OCI-LY7 (cell line): ENCODE results near the gene CFB. TPM values are rescaled to one million over a fixed set of nuclear protein-coding genes. Genes with fewer than 3 reads are reported as not detected.
"Not testable (repeated sequence)": the region's sequence is repeated elsewhere in the genome, so short reads cannot be mapped to it uniquely, and the experiment has no call there.

ENCODE experiments used
- BruUV-seq: library from RNA; stranded (reverse); fragments of 400-500 nt; replicated peaks from 2 replicates; lab custom pipeline; 2021; lab: Mats Ljungman, UMichigan
- CTCF ChIA-PET: fragments of 300-600 bp; sonication (Branson Sonifier 250); formaldehyde crosslinking; loops from one replicate; lab custom pipeline; 2022; ENCODE audit warnings: antibody characterized with exemption; ENCODE audit not compliant: unreplicated experiment; lab: Charles Lee
- POLR2A ChIA-PET: fragments of 300-600 bp; sonication (Branson Sonifier 250); formaldehyde crosslinking; loops from one replicate; lab custom pipeline; 2022; ENCODE audit warnings: antibody characterized with exemption; lab: Charles Lee
- DNase-seq: peaks from one replicate; pipeline ENCODE4 v3.0.0-alpha.2; 2015; ENCODE audit warnings: low spot score
- H2AFZ ChIP-seq: fragments of 200-600 bp; sonication (generic), shearing (Covaris generic); 2 replicates; pipeline ENCODE4 v1.6.1; 2014; ENCODE audit warnings: mild to moderate bottlenecking, antibody characterized with exemption, low read length, moderate library complexity
- H3K27ac ChIP-seq: fragments of 200-600 bp; sonication (generic); 2 replicates; pipeline ENCODE4 v1.5.1; 2014; ENCODE audit warnings: mixed run types, low read depth, mild to moderate bottlenecking, moderate library complexity, low read length, inconsistent platforms; ENCODE audit not compliant: poor library complexity, severe bottlenecking
- H3K36me3 ChIP-seq: fragments of 200-600 bp; sonication (generic); 2 replicates; pipeline ENCODE4 v1.6.1; 2014; ENCODE audit warnings: mild to moderate bottlenecking, antibody characterized with exemption, low read length, moderate library complexity, mixed read lengths; ENCODE audit not compliant: insufficient read depth
- H3K4me1 ChIP-seq: fragments of 200-600 bp; sonication (generic); 2 replicates; pipeline ENCODE4 v1.5.1; 2014; ENCODE audit warnings: mild to moderate bottlenecking, low read length; ENCODE audit not compliant: insufficient read depth, poor library complexity, severe bottlenecking
- H3K4me2 ChIP-seq: fragments of 200-600 bp; sonication (generic); 2 replicates; pipeline ENCODE4 v1.6.1; 2014; ENCODE audit warnings: mild to moderate bottlenecking, low read length
- H3K4me3 ChIP-seq: fragments of 200-600 bp; sonication (generic); 2 replicates; pipeline ENCODE4 v1.5.1; 2014; ENCODE audit warnings: mild to moderate bottlenecking, low read depth, low read length; ENCODE audit not compliant: poor library complexity, severe bottlenecking
- H3K79me2 ChIP-seq: fragments of 200-600 bp; sonication (generic); 2 replicates; pipeline ENCODE4 v1.6.1; 2016; ENCODE audit warnings: low read depth, mild to moderate bottlenecking, low read length, moderate library complexity, mixed read lengths; ENCODE audit not compliant: insufficient read depth
- H3K9me2 ChIP-seq: fragments of 200-600 bp; sonication (generic); 2 replicates; pipeline ENCODE4 v1.6.1; 2016; ENCODE audit warnings: mild to moderate bottlenecking, low read length, mixed read lengths; ENCODE audit not compliant: insufficient read depth
- H3K9me3 ChIP-seq: fragments of 200-600 bp; sonication (generic); 2 replicates; pipeline ENCODE4 v1.6.1; 2014; ENCODE audit warnings: mild to moderate bottlenecking, mixed run types, low read length, mixed read lengths
- H4K20me1 ChIP-seq: fragments of 200-600 bp; sonication (generic); 2 replicates; pipeline ENCODE4 v1.6.1; 2014; ENCODE audit warnings: mild to moderate bottlenecking, antibody characterized with exemption, low read length, moderate library complexity, mixed read lengths; ENCODE audit not compliant: insufficient read depth
- intact Hi-C: fragments of 100-400 bp; cut with micrococcal nuclease; formaldehyde crosslinking; loops from one replicate; pipeline ENCODE4 v1.10.0; 2022; ENCODE audit not compliant: unreplicated experiment
- microRNA-seq: library from miRNA; unstranded; fragments of <30 nt; microRNA quantifications from one replicate; pipeline ENCODE4 v1.2.0, GENCODE V29; 2022; ENCODE audit warnings: borderline replicate concordance
- small RNA-seq: library from RNA; depleted of rRNA; stranded (forward); fragments of <200 nt; gene quantifications from one replicate; pipeline ENCODE3, GENCODE V24; 2014
- total RNA-seq, 2 experiments: library from RNA; depleted of rRNA in 1 of 2; stranded (reverse); fragments of >200 nt in 1 of 2; shearing (Covaris generic) in 1 of 2; gene quantifications; 2 replicates each; pipeline ENCODE4 v1.2.3, GENCODE V29; 2014 to 2022

The CFB gene
- total RNA-seq, 2 experiments from 2014 or later = 1.1 to 1.2 TPM

GRCh38 chr6:31980998-31981397, 35.1 kb downstream of the CFB start:
- H3K27ac ChIP-seq, BruUV-seq, H3K4me1 ChIP-seq, H3K4me2 ChIP-seq, POLR2A ChIA-PET, H4K20me1 ChIP-seq, CTCF ChIA-PET, DNase-seq, H2AFZ ChIP-seq, intact Hi-C loops, H3K79me2 ChIP-seq, H3K9me3 ChIP-seq, H3K4me3 ChIP-seq, H3K36me3 ChIP-seq, H3K9me2 ChIP-seq: not testable (repeated sequence)

GRCh38 chr6:31981744-31982143, 35.8 kb downstream of the CFB start, which contains the start of gene C4A:
TSS of gene C4A (plus strand) at chr6:31982057. CDS start at chr6:31982108, 51 bp downstream.
- H3K4me2 ChIP-seq, H4K20me1 ChIP-seq, H3K36me3 ChIP-seq, H3K79me2 ChIP-seq, BruUV-seq, POLR2A ChIA-PET, H2AFZ ChIP-seq, H3K4me1 ChIP-seq, DNase-seq, intact Hi-C loops, H3K9me3 ChIP-seq, H3K27ac ChIP-seq, H3K4me3 ChIP-seq, CTCF ChIA-PET, H3K9me2 ChIP-seq: not testable (repeated sequence)

- H2AFZ ChIP-seq, H3K79me2 ChIP-seq, H3K4me3 ChIP-seq, H3K36me3 ChIP-seq, intact Hi-C loops, POLR2A ChIA-PET, H3K9me2 ChIP-seq, H3K4me1 ChIP-seq, BruUV-seq, H3K4me2 ChIP-seq, H3K27ac ChIP-seq, CTCF ChIA-PET, H4K20me1 ChIP-seq, H3K9me3 ChIP-seq, DNase-seq: not testable (repeated sequence)
Measured at GRCh38 chr6:31989363-31989762, 43.5 kb downstream of the CFB start.

GRCh38 chr6:31994421-31994820, 48.5 kb downstream of the CFB start:
- H3K4me2 ChIP-seq, H3K9me2 ChIP-seq, H3K36me3 ChIP-seq, H3K27ac ChIP-seq, intact Hi-C loops, H3K79me2 ChIP-seq, DNase-seq, BruUV-seq, CTCF ChIA-PET, POLR2A ChIA-PET, H3K9me3 ChIP-seq, H2AFZ ChIP-seq, H4K20me1 ChIP-seq, H3K4me3 ChIP-seq, H3K4me1 ChIP-seq: not testable (repeated sequence)

- H3K27ac ChIP-seq, CTCF ChIA-PET, H3K4me1 ChIP-seq, intact Hi-C loops, DNase-seq, H3K4me3 ChIP-seq, H3K4me2 ChIP-seq, H3K9me3 ChIP-seq, H2AFZ ChIP-seq, POLR2A ChIA-PET, H3K79me2 ChIP-seq, H4K20me1 ChIP-seq, H3K36me3 ChIP-seq, BruUV-seq, H3K9me2 ChIP-seq: not testable (repeated sequence)
Measured at GRCh38 chr6:31996385-31996784, 50.5 kb downstream of the CFB start.

Small RNAs within 50 kb of the gene (microRNA-seq; reads per million reads assigned to microRNA genes)
- gene MIR1236 = not detected

Small RNAs within 50 kb of the gene (small RNA-seq; reads per million reads assigned to genes)
- gene AL645922.1 = not detected

Other genes starting within 250 kb of the CFB start
Only the 30 nearest of the 37 such genes appear.
- gene LY6G6C, start 224.3 kb upstream of the CFB start, total RNA-seq (2014; rRNA removed; shearing (Covaris generic)) = not detected in 2 replicates
- gene LY6G6C, start 224.3 kb upstream of the CFB start, total RNA-seq (2022) = not detected in 2 replicates
- not detected in 2 replicates for gene MPIG6B, start 222.7 kb upstream of the CFB start, total RNA-seq (2014; rRNA removed; shearing (Covaris generic))
- gene MPIG6B, start 222.7 kb upstream of the CFB start, total RNA-seq (2022) = not detected in 2 replicates
- 14.0 and 20.6 TPM in 2 replicates for gene DDAH2, start 216.8 kb upstream of the CFB start, total RNA-seq (2014; rRNA removed; shearing (Covaris generic))
- gene DDAH2, start 216.8 kb upstream of the CFB start, total RNA-seq (2022) = 20.4 and 26.4 TPM in 2 replicates
- gene CLIC1, start 209.6 kb upstream of the CFB start, total RNA-seq (2014; rRNA removed; shearing (Covaris generic)) = 376 and 413 TPM in 2 replicates
- 314 and 318 TPM in 2 replicates for gene CLIC1, start 209.6 kb upstream of the CFB start, total RNA-seq (2022)
- gene MSH5, start 206.1 kb upstream of the CFB start, total RNA-seq (2014; rRNA removed; shearing (Covaris generic)) = 104 and 108 TPM in 2 replicates
- 218 and 258 TPM in 2 replicates for gene MSH5, start 206.1 kb upstream of the CFB start, total RNA-seq (2022)
- 31.3 and 47.1 TPM in 2 replicates for gene SAPCD1, start 183.4 kb upstream of the CFB start, total RNA-seq (2014; rRNA removed; shearing (Covaris generic))
- gene SAPCD1, start 183.4 kb upstream of the CFB start, total RNA-seq (2022) = 53.5 and 66.8 TPM in 2 replicates
- gene VWA7, start 168.8 kb upstream of the CFB start, total RNA-seq (2014; rRNA removed; shearing (Covaris generic)) = 2.1 and 2.2 TPM in 2 replicates
- 3.7 and 6.5 TPM in 2 replicates for gene VWA7, start 168.8 kb upstream of the CFB start, total RNA-seq (2022)
- gene VARS1, start 150.3 kb upstream of the CFB start, total RNA-seq (2014; rRNA removed; shearing (Covaris generic)) = 47.0 and 51.2 TPM in 2 replicates
- 118 and 137 TPM in 2 replicates for gene VARS1, start 150.3 kb upstream of the CFB start, total RNA-seq (2022)
- gene LSM2, start 139.1 kb upstream of the CFB start, total RNA-seq (2014; rRNA removed; shearing (Covaris generic)) = 65.2 and 78.4 TPM in 2 replicates
- 78.0 and 82.6 TPM in 2 replicates for gene LSM2, start 139.1 kb upstream of the CFB start, total RNA-seq (2022)
- 0.19 TPM in 1 of 2 replicates, not detected in the other for gene HSPA1L, start 130.8 kb upstream of the CFB start, total RNA-seq (2014; rRNA removed; shearing (Covaris generic))
- gene HSPA1L, start 130.8 kb upstream of the CFB start, total RNA-seq (2022) = 0.15 and 0.49 TPM in 2 replicates
- 0.22 and 0.41 TPM in 2 replicates for gene HSPA1A, start 130.6 kb upstream of the CFB start, total RNA-seq (2014; rRNA removed; shearing (Covaris generic))
- gene HSPA1A, start 130.6 kb upstream of the CFB start, total RNA-seq (2022) = 0.81 and 2.2 TPM in 2 replicates
- 160 and 177 TPM in 2 replicates for gene HSPA1B, start 118.4 kb upstream of the CFB start, total RNA-seq (2014; rRNA removed; shearing (Covaris generic))
- 40.1 and 60.9 TPM in 2 replicates for gene HSPA1B, start 118.4 kb upstream of the CFB start, total RNA-seq (2022)
- 5.5 and 7.0 TPM in 2 replicates for gene NEU1, start 83.3 kb upstream of the CFB start, total RNA-seq (2014; rRNA removed; shearing (Covaris generic))
- gene NEU1, start 83.3 kb upstream of the CFB start, total RNA-seq (2022) = 10.6 and 13.4 TPM in 2 replicates
- gene SLC44A4, start 67.1 kb upstream of the CFB start, total RNA-seq (2014; rRNA removed; shearing (Covaris generic)) = not detected in 2 replicates
- not detected in 2 replicates for gene SLC44A4, start 67.1 kb upstream of the CFB start, total RNA-seq (2022)
- gene EHMT2, start 48.4 kb upstream of the CFB start, total RNA-seq (2014; rRNA removed; shearing (Covaris generic)) = 49.5 and 55.1 TPM in 2 replicates
- 70.4 and 76.8 TPM in 2 replicates for gene EHMT2, start 48.4 kb upstream of the CFB start, total RNA-seq (2022)
- gene ZBTB12, start 44.0 kb upstream of the CFB start, total RNA-seq (2014; rRNA removed; shearing (Covaris generic)) = 12.8 and 17.6 TPM in 2 replicates
- 20.2 and 21.0 TPM in 2 replicates for gene ZBTB12, start 44.0 kb upstream of the CFB start, total RNA-seq (2022)
- gene C2, start 18.4 kb upstream of the CFB start, total RNA-seq (2014; rRNA removed; shearing (Covaris generic)) = 3.1 and 3.4 TPM in 2 replicates
- 4.4 and 8.7 TPM in 2 replicates for gene C2, start 18.4 kb upstream of the CFB start, total RNA-seq (2022)
- 94.8 and 134 TPM in 2 replicates for gene NELFE, start 12.9 kb downstream of the CFB start, total RNA-seq (2014; rRNA removed; shearing (Covaris generic))
- 76.1 and 77.8 TPM in 2 replicates for gene NELFE, start 12.9 kb downstream of the CFB start, total RNA-seq (2022)
- gene SKIC2, start 13.1 kb downstream of the CFB start, total RNA-seq (2014; rRNA removed; shearing (Covaris generic)) = 45.8 and 62.2 TPM in 2 replicates
- gene SKIC2, start 13.1 kb downstream of the CFB start, total RNA-seq (2022) = 69.8 and 77.5 TPM in 2 replicates
- gene DXO, start 26.0 kb downstream of the CFB start, total RNA-seq (2014; rRNA removed; shearing (Covaris generic)) = 34.9 and 36.5 TPM in 2 replicates
- gene DXO, start 26.0 kb downstream of the CFB start, total RNA-seq (2022) = 17.5 and 28.0 TPM in 2 replicates
- 2.2 and 2.9 TPM in 2 replicates for gene C4A, start 36.0 kb downstream of the CFB start, total RNA-seq (2014; rRNA removed; shearing (Covaris generic))
- gene C4A, start 36.0 kb downstream of the CFB start, total RNA-seq (2022) = 4.8 and 6.6 TPM in 2 replicates
- 2.5 and 2.9 TPM in 2 replicates for gene C4B, start 68.7 kb downstream of the CFB start, total RNA-seq (2014; rRNA removed; shearing (Covaris generic))
- gene C4B, start 68.7 kb downstream of the CFB start, total RNA-seq (2022) = 3.7 and 4.2 TPM in 2 replicates
- not detected in 2 replicates for gene CYP21A2, start 92.3 kb downstream of the CFB start, total RNA-seq (2014; rRNA removed; shearing (Covaris generic))
- not detected in 2 replicates for gene CYP21A2, start 92.3 kb downstream of the CFB start, total RNA-seq (2022)
- 1.7 and 7.1 TPM in 2 replicates for gene TNXB, start 163.2 kb downstream of the CFB start, total RNA-seq (2014; rRNA removed; shearing (Covaris generic))
- 9.2 and 10.5 TPM in 2 replicates for gene TNXB, start 163.2 kb downstream of the CFB start, total RNA-seq (2022)
- gene ATF6B, start 182.2 kb downstream of the CFB start, total RNA-seq (2014; rRNA removed; shearing (Covaris generic)) = 44.8 and 57.7 TPM in 2 replicates
- gene ATF6B, start 182.2 kb downstream of the CFB start, total RNA-seq (2022) = 122 and 125 TPM in 2 replicates
- gene FKBPL, start 184.2 kb downstream of the CFB start, total RNA-seq (2014; rRNA removed; shearing (Covaris generic)) = 10.1 and 11.6 TPM in 2 replicates
- gene FKBPL, start 184.2 kb downstream of the CFB start, total RNA-seq (2022) = 8.2 and 8.4 TPM in 2 replicates
- gene PRRT1, start 205.8 kb downstream of the CFB start, total RNA-seq (2014; rRNA removed; shearing (Covaris generic)) = 0.13 and 0.47 TPM in 2 replicates
- 2.4 and 3.5 TPM in 2 replicates for gene PRRT1, start 205.8 kb downstream of the CFB start, total RNA-seq (2022)
- 111 and 130 TPM in 2 replicates for gene PPT2, start 208.0 kb downstream of the CFB start, total RNA-seq (2014; rRNA removed; shearing (Covaris generic))
- gene PPT2, start 208.0 kb downstream of the CFB start, total RNA-seq (2022) = 34.1 and 39.0 TPM in 2 replicates
- 7.4 and 11.4 TPM in 2 replicates for gene EGFL8, start 218.5 kb downstream of the CFB start, total RNA-seq (2014; rRNA removed; shearing (Covaris generic))
- 21.6 and 23.0 TPM in 2 replicates for gene EGFL8, start 218.5 kb downstream of the CFB start, total RNA-seq (2022)
- gene AGPAT1, start 230.0 kb downstream of the CFB start, total RNA-seq (2014; rRNA removed; shearing (Covaris generic)) = 18.0 and 24.5 TPM in 2 replicates
- 28.1 and 30.1 TPM in 2 replicates for gene AGPAT1, start 230.0 kb downstream of the CFB start, total RNA-seq (2022)